PC-9 (cell line): ENCODE measurements around the gene HSD17B13. TPM values are rescaled to one million over a fixed set of nuclear protein-coding genes. Genes with fewer than 3 reads are reported as not detected.
A peak's percentile ranks its signal among the peaks of the same experiment; 100 is the strongest.
"Not testable (repeated sequence)": the region's sequence is repeated elsewhere in the genome, so short reads cannot be mapped to it uniquely, and the experiment has no call there.

ENCODE experiments used
- BruUV-seq: library from RNA; stranded (reverse); fragments of 400-500 nt; replicated peaks from 2 replicates; lab custom pipeline; 2021; lab: Mats Ljungman, UMichigan
- CTCF ChIA-PET: fragments of 300-600 bp; sonication (Branson Sonifier 250); formaldehyde crosslinking; loops from one replicate; lab custom pipeline; 2022; ENCODE audit warnings: antibody characterized with exemption; lab: Charles Lee
- POLR2A ChIA-PET: fragments of 300-600 bp; sonication (Branson Sonifier 250); formaldehyde crosslinking; loops from one replicate; lab custom pipeline; 2022; ENCODE audit warnings: antibody characterized with exemption; ENCODE audit not compliant: unreplicated experiment; lab: Charles Lee
- DNase-seq, 2 experiments: peaks; one replicate each; pipeline versions ENCODE4 v3.0.0 to v3.0.0-alpha.2; 2015 to 2022; ENCODE audit warnings: mixed read lengths in 1 of 2
- H2AFZ ChIP-seq: fragments of 200-600 bp; sonication (generic); 2 replicates; pipeline ENCODE4 v1.8.1; 2017; ENCODE audit warnings: antibody characterized with exemption
- H3F3A ChIP-seq: fragments of 200-600 bp; sonication (generic); 2 replicates; pipeline ENCODE4 v1.8.1; 2017; ENCODE audit warnings: antibody characterized with exemption, mild to moderate bottlenecking, low read depth; ENCODE audit not compliant: insufficient read depth
- H3K27ac ChIP-seq: fragments of 200-600 bp; sonication (generic); 2 replicates; pipeline ENCODE4 v1.6.1; 2016; ENCODE audit warnings: mixed run types
- H3K27me3 ChIP-seq: fragments of 200-600 bp; sonication (generic); 2 replicates; pipeline ENCODE4 v1.6.1; 2016; ENCODE audit warnings: low read depth, mixed run types; ENCODE audit not compliant: insufficient read depth
- H3K36me3 ChIP-seq: fragments of 200-600 bp; sonication (generic); 2 replicates; pipeline ENCODE4 v1.6.1; 2016; ENCODE audit warnings: low read depth, mixed run types
- H3K4me1 ChIP-seq: fragments of 200-600 bp; sonication (generic); replicated peaks from 2 replicates; pipeline ENCODE4 v1.6.1; 2016; ENCODE audit warnings: mixed run types; ENCODE audit not compliant: insufficient read depth
- H3K4me2 ChIP-seq: fragments of 200-600 bp; sonication (generic); 2 replicates; pipeline ENCODE4 v1.6.1; 2017; ENCODE audit warnings: mixed run types
- H3K4me3 ChIP-seq: fragments of 200-600 bp; sonication (generic); 2 replicates; pipeline ENCODE4 v1.6.1; 2016; ENCODE audit warnings: mixed run types
- H3K79me2 ChIP-seq: fragments of 200-600 bp; sonication (generic); 2 replicates; pipeline ENCODE4 v1.6.1; 2017; ENCODE audit warnings: low read depth, mixed run types
- H3K9me2 ChIP-seq: fragments of 200-600 bp; sonication (generic); 2 replicates; pipeline ENCODE4 v1.8.1; 2017; ENCODE audit warnings: mild to moderate bottlenecking; ENCODE audit not compliant: insufficient read depth
- H3K9me3 ChIP-seq: fragments of 200-600 bp; sonication (generic); 2 replicates; pipeline ENCODE4 v1.8.1; 2016; ENCODE audit warnings: low read depth; ENCODE audit not compliant: insufficient read depth
- H4K20me1 ChIP-seq: fragments of 200-600 bp; sonication (generic); 2 replicates; pipeline ENCODE4 v1.8.1; 2017; ENCODE audit not compliant: insufficient read depth
- EZH2 ChIP-seq: fragments of 200-600 bp; sonication (generic); IDR thresholded peaks from 2 replicates; pipeline ENCODE4 v1.8.0; 2017; ENCODE audit warnings: antibody characterized with exemption, low read depth
- intact Hi-C: fragments of 100-400 bp; cut with micrococcal nuclease; formaldehyde crosslinking; loops from one replicate; pipeline ENCODE4 v1.10.0; 2022; ENCODE audit not compliant: unreplicated experiment
- total RNA-seq: library from RNA; stranded (reverse); gene quantifications from 2 replicates; pipeline ENCODE4 v1.2.3, GENCODE V29; 2021
- TF ChIP-seq, protein P1 (sequence below): fragments of 200-600 bp; sonication (generic); conservative IDR thresholded peaks from 2 replicates; pipeline ENCODE4 v1.6.1; 2017; ENCODE audit warnings: mixed run types, antibody characterized with exemption, mild to moderate bottlenecking, moderate library complexity

Gene HSD17B13
- total RNA-seq, 1 experiment from 2014 or later, result not detected

DNA sequence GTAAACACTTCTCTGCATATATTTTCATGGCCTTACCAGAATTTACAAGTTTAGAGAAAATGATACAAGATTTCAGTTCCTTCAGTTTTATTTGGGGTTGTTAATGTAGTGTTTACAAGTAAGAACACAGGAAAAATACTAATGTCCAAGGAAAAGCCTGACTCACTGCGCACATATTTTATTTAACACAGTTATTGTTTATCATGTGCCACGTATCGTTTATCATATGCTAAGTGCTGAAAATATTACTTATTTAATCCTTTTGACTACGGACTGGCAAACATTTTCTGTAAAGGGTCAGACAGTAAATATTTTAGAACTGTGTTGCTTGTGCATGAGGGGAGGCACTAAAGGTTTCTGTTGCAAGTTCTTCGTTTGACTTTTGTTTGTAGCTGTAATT lies 794 bp downstream of the HSD17B13 start:
- Histone ChIP-seq H4K20me1 (no peaks in the 10 kb centered on the region), H3K4me3 (no peak overlapping the region), H3K36me3 (no peaks in the 10 kb centered on the region), H3K9me3 (no peaks in the 10 kb centered on the region), H3K4me2 (no peak overlapping the region), H3F3A (peaks cover 4% of the 10 kb centered on the region; the same call in 1 of the 2 replicates), H3K79me2 (no peaks in the 10 kb centered on the region), H3K4me1 (no peaks in the 10 kb centered on the region; the same call in 1 of the 2 replicates), H2AFZ (no peak overlapping the region), H3K9me2 (no peaks in the 10 kb centered on the region), H3K27me3 (no peaks in the 10 kb centered on the region), H3K27ac (no peak overlapping the region)
- TF ChIP-seq, protein P1, sequence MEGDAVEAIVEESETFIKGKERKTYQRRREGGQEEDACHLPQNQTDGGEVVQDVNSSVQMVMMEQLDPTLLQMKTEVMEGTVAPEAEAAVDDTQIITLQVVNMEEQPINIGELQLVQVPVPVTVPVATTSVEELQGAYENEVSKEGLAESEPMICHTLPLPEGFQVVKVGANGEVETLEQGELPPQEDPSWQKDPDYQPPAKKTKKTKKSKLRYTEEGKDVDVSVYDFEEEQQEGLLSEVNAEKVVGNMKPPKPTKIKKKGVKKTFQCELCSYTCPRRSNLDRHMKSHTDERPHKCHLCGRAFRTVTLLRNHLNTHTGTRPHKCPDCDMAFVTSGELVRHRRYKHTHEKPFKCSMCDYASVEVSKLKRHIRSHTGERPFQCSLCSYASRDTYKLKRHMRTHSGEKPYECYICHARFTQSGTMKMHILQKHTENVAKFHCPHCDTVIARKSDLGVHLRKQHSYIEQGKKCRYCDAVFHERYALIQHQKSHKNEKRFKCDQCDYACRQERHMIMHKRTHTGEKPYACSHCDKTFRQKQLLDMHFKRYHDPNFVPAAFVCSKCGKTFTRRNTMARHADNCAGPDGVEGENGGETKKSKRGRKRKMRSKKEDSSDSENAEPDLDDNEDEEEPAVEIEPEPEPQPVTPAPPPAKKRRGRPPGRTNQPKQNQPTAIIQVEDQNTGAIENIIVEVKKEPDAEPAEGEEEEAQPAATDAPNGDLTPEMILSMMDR, result no peak
- no peak for TF ChIP-seq EZH2
- intact Hi-C loops, result no loop called here
- ChIA-PET CTCF (no interaction called here), POLR2A (interaction anchor here (0.6 kb wide), 1 partner anchor 137 kb away, joined by 3 read pairs; no protein-coding TSS in a partner anchor)
- DNase-seq, result no peak
- BruUV-seq, result no TSS peak

- H4K20me1 ChIP-seq, result no peaks in the 10 kb centered on the region
- no peak overlapping the region for H3K4me3 ChIP-seq
- no peaks in the 10 kb centered on the region for H3K36me3 ChIP-seq
- TF ChIP-seq, protein P1, result no peak
- TF ChIP-seq EZH2, result no peak
- H3K27me3 ChIP-seq, result no peaks in the 10 kb centered on the region
- no peak overlapping the region for H3K4me2 ChIP-seq
- ChIA-PET CTCF (no interaction called here), POLR2A (no interaction called here)
- BruUV-seq, result no TSS peak
- peaks cover 6% of the 10 kb centered on the region; the same call in 1 of the 2 replicates for H3F3A ChIP-seq
- no peaks in the 10 kb centered on the region; the same call in 1 of the 2 replicates for H3K4me1 ChIP-seq
- intact Hi-C loops, result no loop called here
- no peaks in the 10 kb centered on the region for H3K79me2 ChIP-seq
- H3K27ac ChIP-seq, result no peak overlapping the region
- H2AFZ ChIP-seq, result no peak overlapping the region
- DNase-seq, result peak in 1 of 2 experiments; percentile 81
- H3K9me2 ChIP-seq, result no peaks in the 10 kb centered on the region
- no peaks in the 10 kb centered on the region for H3K9me3 ChIP-seq
Measured at GRCh38 chr4:87317527-87317926, 5.2 kb downstream of the HSD17B13 start.

GRCh38 chr4:87316961-87317360 lies 5.7 kb downstream of the HSD17B13 start:
- Histone ChIP-seq H3K79me2 (no peaks in the 10 kb centered on the region), H3K4me2 (no peak overlapping the region), H3K27ac (no peak overlapping the region), H4K20me1 (no peaks in the 10 kb centered on the region), H3F3A (peaks cover 6% of the 10 kb centered on the region; the same call in 1 of the 2 replicates), H3K4me3 (no peak overlapping the region), H3K9me2 (no peaks in the 10 kb centered on the region), H3K27me3 (no peaks in the 10 kb centered on the region), H3K4me1 (no peaks in the 10 kb centered on the region; the same call in 1 of the 2 replicates), H2AFZ (no peak overlapping the region), H3K9me3 (no peaks in the 10 kb centered on the region), H3K36me3 (no peaks in the 10 kb centered on the region)
- ChIA-PET POLR2A (no interaction called here), CTCF (no interaction called here)
- DNase-seq, result no peak
- intact Hi-C loops, result no loop called here
- TF ChIP-seq, protein P1, result no peak
- TF ChIP-seq EZH2, result no peak
- BruUV-seq, result no TSS peak

GRCh38 chr4:87315000-87315399 lies 7.7 kb downstream of the HSD17B13 start:
- H3K36me3 ChIP-seq, H2AFZ ChIP-seq, DNase-seq, H3K27me3 ChIP-seq, POLR2A ChIA-PET, BruUV-seq, H3K4me3 ChIP-seq, intact Hi-C loops, H4K20me1 ChIP-seq, CTCF ChIA-PET, H3K27ac ChIP-seq, H3K4me1 ChIP-seq, H3K9me3 ChIP-seq, H3K9me2 ChIP-seq, H3K79me2 ChIP-seq, H3F3A ChIP-seq, H3K4me2 ChIP-seq: not testable (repeated sequence)
